ENCODE results near the gene SMIM38.
"Not testable (repeated sequence)": the region's sequence is repeated elsewhere in the genome, so short reads cannot be mapped to it uniquely, and the experiment has no call there.

Gene SMIM38

GRCh38 chr11:69122326-69122629, 33.5 kb upstream of the SMIM38 start:
- no peak for DNase-seq (ENCODE audit: low spot score)

GRCh38 chr11:69122630-69123431, 32.9 kb upstream of the SMIM38 start:
- peak; percentile 15 for DNase-seq (ENCODE audit: low spot score)

- no peak for DNase-seq (ENCODE audit: low spot score)
Observed at GRCh38 chr11:69123593-69124545, 31.9 kb upstream of the SMIM38 start.

GRCh38 chr11:69125861-69126260, 29.9 kb upstream of the SMIM38 start:
- no peak for DNase-seq (ENCODE audit: low spot score)

- no peak for DNase-seq (ENCODE audit: low spot score)
Observed at GRCh38 chr11:69126286-69126685, 29.4 kb upstream of the SMIM38 start.

GRCh38 chr11:69127081-69127850, 28.5 kb upstream of the SMIM38 start:
- DNase-seq (ENCODE audit: low spot score): no peak

GRCh38 chr11:69127884-69128283, 27.9 kb upstream of the SMIM38 start:
- no peak for DNase-seq (ENCODE audit: low spot score)

- DNase-seq (ENCODE audit: low spot score): no peak
Observed at GRCh38 chr11:69129053-69129452, 26.7 kb upstream of the SMIM38 start.

GRCh38 chr11:69129647-69130046, 26.1 kb upstream of the SMIM38 start:
- no peak for DNase-seq (ENCODE audit: low spot score)

GRCh38 chr11:69130654-69131053, 25.1 kb upstream of the SMIM38 start:
- DNase-seq (ENCODE audit: low spot score): no peak

- no peak for DNase-seq (ENCODE audit: low spot score)
Observed at GRCh38 chr11:69131121-69131566, 24.6 kb upstream of the SMIM38 start.

- DNase-seq (ENCODE audit: low spot score): no peak
Observed at GRCh38 chr11:69131644-69132300, 24.0 kb upstream of the SMIM38 start.

- no peak for DNase-seq (ENCODE audit: low spot score)
Observed at GRCh38 chr11:69132301-69132670, 23.4 kb upstream of the SMIM38 start.

GRCh38 chr11:69133251-69133650, 22.5 kb upstream of the SMIM38 start:
- no peak for DNase-seq (ENCODE audit: low spot score)

- DNase-seq (ENCODE audit: low spot score): not testable (repeated sequence)
Observed at GRCh38 chr11:69134182-69134581, 21.6 kb upstream of the SMIM38 start.

- no peak for DNase-seq (ENCODE audit: low spot score)
Observed at GRCh38 chr11:69134957-69135356, 20.8 kb upstream of the SMIM38 start.

GRCh38 chr11:69135420-69136363, 20.0 kb upstream of the SMIM38 start:
- DNase-seq (ENCODE audit: low spot score): no peak

- no peak for DNase-seq (ENCODE audit: low spot score)
Observed at GRCh38 chr11:69136471-69136870, 19.3 kb upstream of the SMIM38 start.

- no peak for DNase-seq (ENCODE audit: low spot score)
Observed at GRCh38 chr11:69137151-69137844, 18.4 kb upstream of the SMIM38 start.

GRCh38 chr11:69138265-69138664, 17.5 kb upstream of the SMIM38 start:
- no peak for DNase-seq (ENCODE audit: low spot score)
